GM23338 (cell line): Measurements from ENCODE around the gene FBXW12. TPM values are rescaled to one million over a fixed set of nuclear protein-coding genes. Genes with fewer than 3 reads are reported as not detected.

Source experiments
- ATAC-seq: fragments of 200-7000 bp; cut with Tn5 transposase; 3 replicates; pipeline ENCODE4 v1.9.1; 2020
- DNase-seq: peaks from one replicate; pipeline ENCODE4 v3.0.0-alpha.2; 2015; ENCODE audit warnings: low spot score
- H2AFZ ChIP-seq: fragments of 200-600 bp; sonication (generic); 2 replicates; pipeline ENCODE4 v1.8.0; 2016; ENCODE audit warnings: antibody characterized with exemption, mild to moderate bottlenecking, moderate library complexity
- H3F3A ChIP-seq: fragments of 200-600 bp; sonication (generic); replicated peaks from 2 replicates; pipeline ENCODE4 v1.8.0; 2017; ENCODE audit warnings: antibody characterized with exemption, mixed run types, low read depth
- H3K27ac ChIP-seq: fragments of 200-600 bp; sonication (generic); 2 replicates; pipeline ENCODE4 v1.6.1; 2016; ENCODE audit warnings: low read depth
- H3K27me3 ChIP-seq: fragments of 200-600 bp; sonication (generic); 2 replicates; pipeline ENCODE4 v1.8.0; 2016; ENCODE audit warnings: mild to moderate bottlenecking, mixed run types, moderate library complexity; ENCODE audit not compliant: insufficient read depth
- H3K36me3 ChIP-seq: fragments of 200-600 bp; sonication (generic); 2 replicates; pipeline ENCODE4 v1.8.0; 2016; ENCODE audit warnings: mild to moderate bottlenecking; ENCODE audit not compliant: insufficient read depth
- H3K4me1 ChIP-seq: fragments of 200-600 bp; sonication (generic); 2 replicates; pipeline ENCODE4 v1.8.0; 2016; ENCODE audit warnings: mild to moderate bottlenecking, moderate library complexity; ENCODE audit not compliant: insufficient read depth
- H3K4me2 ChIP-seq: fragments of 200-600 bp; sonication (generic); 2 replicates; pipeline ENCODE4 v1.7.1; 2017; ENCODE audit warnings: mixed run types
- H3K4me3 ChIP-seq: fragments of 200-600 bp; sonication (generic); 2 replicates; pipeline ENCODE4 v1.6.1; 2016; ENCODE audit warnings: mixed run types
- H3K79me2 ChIP-seq: fragments of 200-600 bp; sonication (generic); replicated peaks from 2 replicates; pipeline ENCODE4 v1.8.0; 2017; ENCODE audit warnings: mild to moderate bottlenecking; ENCODE audit not compliant: insufficient read depth
- H3K9me2 ChIP-seq: fragments of 200-600 bp; sonication (generic); 2 replicates; pipeline ENCODE4 v1.8.0; 2017; ENCODE audit not compliant: insufficient read depth
- H4K20me1 ChIP-seq: fragments of 200-600 bp; sonication (generic); replicated peaks from 2 replicates; pipeline ENCODE4 v1.8.0; 2017; ENCODE audit warnings: mild to moderate bottlenecking; ENCODE audit not compliant: insufficient read depth
- H3K27ac Mint-ChIP-seq: 2 replicates; pipeline ENCODE4 v1.8.0; 2020; ENCODE audit warnings: inconsistent platforms, mild to moderate bottlenecking, moderate library complexity, mixed read lengths
- H3K27me3 Mint-ChIP-seq: 3 replicates; pipeline ENCODE4 v1.8.0; 2022; ENCODE audit warnings: low read depth, mild to moderate bottlenecking, moderate library complexity, mixed read lengths, inconsistent platforms; ENCODE audit not compliant: insufficient read depth, poor library complexity
- H3K36me3 Mint-ChIP-seq: 3 replicates; pipeline ENCODE4 v1.8.0; 2021; ENCODE audit warnings: low read depth, mild to moderate bottlenecking, inconsistent platforms, moderate library complexity, mixed read lengths
- H3K4me1 Mint-ChIP-seq: 3 replicates; pipeline ENCODE4 v1.8.0; 2020; ENCODE audit warnings: mild to moderate bottlenecking, inconsistent platforms, mixed read lengths
- H3K4me3 Mint-ChIP-seq: 3 replicates; pipeline ENCODE4 v1.8.0; 2021; ENCODE audit warnings: moderate library complexity, mild to moderate bottlenecking, inconsistent platforms, mixed read lengths
- H3K9me3 Mint-ChIP-seq: 3 replicates; pipeline ENCODE4 v1.8.0; 2020; ENCODE audit warnings: moderate library complexity, mild to moderate bottlenecking, inconsistent platforms, mixed read lengths
- CREB1 ChIP-seq: fragments of 250-450 bp; sonication (Bioruptor Pico); IDR thresholded peaks from 2 replicates; pipeline ENCODE4 v1.5.0; 2020; ENCODE audit warnings: low read depth, mild to moderate bottlenecking, moderate library complexity
- CTCF ChIP-seq, 2 experiments: fragments of 200-600 bp in 1 of 2; sonication (generic) in 1 of 2; conservative IDR thresholded peaks; 2 replicates each; pipeline versions ENCODE4 v1.5.1 to v1.6.1; 2016 to 2017; ENCODE audit warnings: antibody characterized with exemption in 2 of 2, low read depth in 2 of 2, mild to moderate bottlenecking in 2 of 2, moderate library complexity in 1 of 2
- ETS1 ChIP-seq: IDR thresholded peaks from 2 replicates; pipeline ENCODE4 v1.6.1; 2016; ENCODE audit warnings: antibody characterized with exemption
- EZH2 ChIP-seq: fragments of 200-600 bp; sonication (generic); IDR thresholded peaks from one replicate; pipeline ENCODE4 v1.8.0; 2017; ENCODE audit warnings: antibody characterized with exemption, mild to moderate bottlenecking, low read depth; ENCODE audit not compliant: unreplicated experiment
- EZH2phosphoT487 ChIP-seq: fragments of 200-600 bp; sonication (generic); IDR thresholded peaks from one replicate; pipeline ENCODE4 v1.8.1; 2018; ENCODE audit warnings: antibody characterized with exemption; ENCODE audit not compliant: unreplicated experiment
- JUNB ChIP-seq: IDR thresholded peaks from one replicate; pipeline ENCODE4 v1.6.1; 2016; ENCODE audit warnings: antibody characterized with exemption; ENCODE audit not compliant: unreplicated experiment
- NANOG ChIP-seq: IDR thresholded peaks from 2 replicates; pipeline ENCODE4 v1.6.1; 2016; ENCODE audit warnings: antibody characterized with exemption, borderline replicate concordance
- POLR2AphosphoS5 ChIP-seq: IDR thresholded peaks from 2 replicates; pipeline ENCODE4 v1.6.1; 2016; ENCODE audit warnings: antibody characterized with exemption, low read depth
- REST ChIP-seq: IDR thresholded peaks from one replicate; pipeline ENCODE4 v1.6.1; 2018; ENCODE audit warnings: antibody characterized with exemption; ENCODE audit not compliant: unreplicated experiment
- STAT1 ChIP-seq: IDR thresholded peaks from one replicate; pipeline ENCODE4 v1.6.1; 2016; ENCODE audit warnings: antibody characterized with exemption; ENCODE audit not compliant: unreplicated experiment
- ZNF331 ChIP-seq: fragments of 250-450 bp; sonication (Bioruptor Pico); IDR thresholded peaks from 2 replicates; pipeline ENCODE4 v1.5.0; 2020; ENCODE audit warnings: low read depth, mild to moderate bottlenecking, moderate library complexity
- ZNF462 ChIP-seq: fragments of 250-450 bp; sonication (Bioruptor Pico); IDR thresholded peaks from 2 replicates; pipeline ENCODE4 v1.5.0; 2020; ENCODE audit warnings: mild to moderate bottlenecking, moderate library complexity
- polyA plus RNA-seq: library from polyadenylated mRNA; unstranded; fragments of >200 nt; fragmentation: Nextera tagmentation; extraction: Ambion mirVana; gene quantifications from 2 replicates; pipeline ENCODE4 v1.2.1, GENCODE V29; 2016
- total RNA-seq: library from RNA; depleted of rRNA; stranded (reverse); fragments of >200 nt; shearing (Covaris generic); gene quantifications from 2 replicates; pipeline ENCODE4 v1.2.3, GENCODE V29; 2014

FBXW12 gene
- total and polyA plus RNA-seq, 2 experiments from 2014 or later: 0.73 TPM; not detected in 1

- TF ChIP-seq ZNF462 (CRISPR knock-in tag): no peak
- no peak for TF ChIP-seq ZNF331 (CRISPR knock-in tag)
- no peak for TF ChIP-seq CTCF (conservative IDR thresholded peaks at IDR 0.05; ENCODE audit: low read depth in 2 of 2)
- no peak for TF ChIP-seq POLR2AphosphoS5
- TF ChIP-seq EZH2: no peak
- TF ChIP-seq STAT1: no peak
Measured at GRCh38 chr3:48416091-48416505, 44.1 kb downstream of the FBXW12 start (continued).

GRCh38 chr3:48416546-48416945, 44.5 kb downstream of the FBXW12 start:
- Histone ChIP-seq H3K79me2 (0 out of 2 replicates have a peak, but pooled peaks cover 3% of the 10 kb centered on the region), H3K4me2 (no peak overlapping the region), H3K27me3 (no peaks in the 10 kb centered on the region), H4K20me1 (peaks cover 4% of the 10 kb centered on the region; the same call in 1 of the 2 replicates), H3K4me1 (no peaks in the 10 kb centered on the region), H3K4me3 (no peak overlapping the region), H3F3A (no peaks in the 10 kb centered on the region), H3K9me2 (no peaks in the 10 kb centered on the region), H2AFZ (no peak overlapping the region), H3K27ac (no peak overlapping the region), H3K36me3 (peaks cover 14% of the 10 kb centered on the region; the same call in 1 of the 2 replicates)
- peaks cover 21% of the 10 kb centered on the region for H3K27me3 Mint-ChIP-seq
- no peak overlapping the region for H3K27ac Mint-ChIP-seq
- peaks cover 83% of the 10 kb centered on the region for H3K36me3 Mint-ChIP-seq
- H3K4me3 Mint-ChIP-seq: no peak overlapping the region
- H3K4me1 Mint-ChIP-seq: no peaks in the 10 kb centered on the region
- ATAC-seq: no peak
- H3K9me3 Mint-ChIP-seq: no peaks in the 10 kb centered on the region
- no peak for DNase-seq
- TF ChIP-seq JUNB (no peak), REST (no peak), EZH2phosphoT487 (no peak), ETS1 (no peak), CREB1 (CRISPR knock-in tag) (no peak), NANOG (no peak), EZH2 (no peak)
